Activated CD8-positive, alpha-beta memory T cell treated with anti-CD3 and anti-CD28 coated beads, Interleukin-2, amount 50 U/mL, for 4 hours (primary cell): Measurements from ENCODE around the gene ART1.
"Not testable (repeated sequence)": the region's sequence is repeated elsewhere in the genome, so short reads cannot be mapped to it uniquely, and the experiment has no call there.

Experiments used
- DNase-seq: peaks from one replicate; pipeline ENCODE4 v3.0.0-alpha.2; 2020

The ART1 gene, protein sequence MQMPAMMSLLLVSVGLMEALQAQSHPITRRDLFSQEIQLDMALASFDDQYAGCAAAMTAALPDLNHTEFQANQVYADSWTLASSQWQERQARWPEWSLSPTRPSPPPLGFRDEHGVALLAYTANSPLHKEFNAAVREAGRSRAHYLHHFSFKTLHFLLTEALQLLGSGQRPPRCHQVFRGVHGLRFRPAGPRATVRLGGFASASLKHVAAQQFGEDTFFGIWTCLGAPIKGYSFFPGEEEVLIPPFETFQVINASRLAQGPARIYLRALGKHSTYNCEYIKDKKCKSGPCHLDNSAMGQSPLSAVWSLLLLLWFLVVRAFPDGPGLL

DNA sequence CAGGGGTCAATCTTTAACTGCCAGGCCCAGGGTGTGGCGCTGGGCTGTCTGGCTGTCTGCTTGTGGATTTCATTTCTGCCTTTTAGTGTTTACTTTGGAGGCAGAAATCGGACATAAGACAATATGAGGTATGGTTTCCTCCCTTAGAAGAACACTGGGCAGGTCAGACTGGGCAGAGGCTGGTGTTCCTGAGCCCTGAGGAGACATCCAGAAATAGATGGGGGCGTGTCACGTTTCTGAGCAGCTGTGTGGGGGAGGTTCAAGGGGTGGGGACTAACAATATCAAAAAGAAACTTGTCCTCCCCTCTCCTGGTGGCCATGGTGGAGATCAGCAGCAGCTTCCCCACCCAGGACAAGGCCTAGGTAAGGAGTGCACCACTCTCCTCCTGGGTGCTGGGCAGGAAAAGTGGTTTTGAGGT lies at the start of gene ART1:
Gene ART1 (plus strand): TSS at position 312 of the 419 bp plus-strand sequence. CDS start 14,086 bp downstream, outside the sequence.
- no peak for DNase-seq

DNA sequence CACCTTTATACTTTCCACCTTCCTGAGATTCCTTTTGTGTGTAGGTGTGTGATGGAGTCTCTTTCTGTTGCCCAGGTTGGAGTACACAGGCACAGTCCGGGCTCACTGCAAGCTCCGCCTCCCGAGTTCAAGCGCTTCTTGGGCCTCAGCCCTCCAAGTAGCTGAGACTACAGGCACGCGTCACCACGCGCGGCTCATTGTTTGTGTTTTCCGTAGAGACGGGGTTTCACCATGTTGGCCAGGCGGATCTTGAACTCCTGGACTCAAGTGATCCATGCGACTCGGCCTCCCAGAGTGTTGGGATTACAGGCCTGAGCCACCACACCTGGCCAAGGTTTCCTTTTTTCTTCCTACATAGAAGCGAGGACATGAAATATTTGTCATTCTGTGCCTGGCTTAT lies 47.2 kb upstream of the ART1 start:
- DNase-seq: not testable (repeated sequence)

DNA sequence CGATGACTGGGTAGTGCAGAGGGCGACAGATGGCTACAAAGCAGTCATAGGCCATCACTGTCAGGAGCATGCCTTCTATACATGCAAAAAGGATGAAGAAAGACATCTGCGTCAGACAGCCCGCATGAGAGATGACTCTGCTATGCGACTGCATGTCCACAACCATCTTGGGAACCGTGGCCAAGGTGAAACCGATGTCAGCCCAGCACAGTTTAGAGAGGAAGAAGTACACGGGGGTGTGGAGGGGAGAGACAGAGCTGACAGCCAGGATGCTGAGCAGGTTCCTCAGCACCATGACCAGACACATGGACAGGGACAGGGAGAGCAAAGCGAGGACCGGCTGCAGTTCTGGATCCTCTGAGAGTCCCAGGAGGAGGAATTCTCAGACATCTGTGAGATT lies 44.7 kb upstream of the ART1 start:
- not testable (repeated sequence) for DNase-seq

DNA sequence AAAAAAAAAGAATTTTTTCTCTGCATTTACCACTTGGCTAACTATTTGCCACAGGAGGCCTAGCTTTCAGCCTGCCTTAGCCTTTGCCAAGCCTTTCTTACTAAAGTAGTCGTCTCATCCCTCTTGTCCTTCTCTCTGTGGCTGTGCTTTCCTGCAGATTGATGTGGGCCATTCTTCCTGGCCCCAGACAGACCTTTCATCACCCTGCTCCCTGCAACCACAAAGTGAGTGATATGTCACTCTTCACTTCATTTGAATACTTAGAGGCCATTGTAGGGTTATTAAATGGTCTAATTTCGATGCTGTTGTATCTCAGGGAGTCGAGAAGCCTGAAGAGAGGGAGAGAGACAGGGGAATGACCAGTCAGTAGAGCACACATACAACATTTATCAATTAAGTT lies 40.8 kb upstream of the ART1 start:
- DNase-seq: no peak

DNA sequence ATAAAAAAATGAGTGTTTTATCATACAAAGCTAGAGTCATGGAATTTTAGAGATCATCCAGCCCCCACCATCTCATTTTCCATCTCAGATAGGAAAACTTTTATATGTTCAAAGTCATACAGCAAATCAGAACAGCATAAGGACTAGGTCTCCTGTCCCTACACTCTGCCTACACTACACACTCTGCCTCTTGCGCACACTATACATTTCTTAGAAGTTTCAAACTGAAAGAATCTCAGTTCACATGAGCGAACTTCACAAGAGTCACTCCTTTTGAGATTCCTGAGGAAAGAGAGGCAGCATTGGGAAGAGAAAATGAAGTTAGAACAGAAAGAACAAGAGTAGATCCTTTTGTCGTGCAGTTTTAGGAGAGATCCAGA lies 39.7 kb upstream of the ART1 start:
- DNase-seq: no peak

DNA sequence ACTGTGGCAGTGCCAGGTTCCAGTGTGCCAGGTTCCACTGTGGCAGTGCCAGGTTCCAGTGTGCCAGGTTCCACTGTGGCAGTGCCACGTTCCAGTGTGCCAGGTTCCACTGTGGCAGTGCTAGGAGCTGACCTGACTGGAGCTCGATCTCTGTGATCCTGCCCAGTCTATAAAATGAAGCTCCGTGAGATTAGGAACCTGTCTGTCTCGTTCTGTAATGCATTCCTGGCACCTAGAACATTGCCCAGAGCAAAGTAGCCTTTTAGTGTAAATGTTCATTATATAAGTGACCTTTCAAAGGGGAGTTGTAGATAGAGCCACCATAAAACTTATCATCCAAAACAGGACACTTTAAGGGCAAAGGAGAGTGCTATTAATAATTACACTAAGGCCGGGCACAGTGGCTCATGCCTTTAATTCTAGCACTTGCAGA lies 39.1 kb upstream of the ART1 start:
- DNase-seq: no peak

DNA sequence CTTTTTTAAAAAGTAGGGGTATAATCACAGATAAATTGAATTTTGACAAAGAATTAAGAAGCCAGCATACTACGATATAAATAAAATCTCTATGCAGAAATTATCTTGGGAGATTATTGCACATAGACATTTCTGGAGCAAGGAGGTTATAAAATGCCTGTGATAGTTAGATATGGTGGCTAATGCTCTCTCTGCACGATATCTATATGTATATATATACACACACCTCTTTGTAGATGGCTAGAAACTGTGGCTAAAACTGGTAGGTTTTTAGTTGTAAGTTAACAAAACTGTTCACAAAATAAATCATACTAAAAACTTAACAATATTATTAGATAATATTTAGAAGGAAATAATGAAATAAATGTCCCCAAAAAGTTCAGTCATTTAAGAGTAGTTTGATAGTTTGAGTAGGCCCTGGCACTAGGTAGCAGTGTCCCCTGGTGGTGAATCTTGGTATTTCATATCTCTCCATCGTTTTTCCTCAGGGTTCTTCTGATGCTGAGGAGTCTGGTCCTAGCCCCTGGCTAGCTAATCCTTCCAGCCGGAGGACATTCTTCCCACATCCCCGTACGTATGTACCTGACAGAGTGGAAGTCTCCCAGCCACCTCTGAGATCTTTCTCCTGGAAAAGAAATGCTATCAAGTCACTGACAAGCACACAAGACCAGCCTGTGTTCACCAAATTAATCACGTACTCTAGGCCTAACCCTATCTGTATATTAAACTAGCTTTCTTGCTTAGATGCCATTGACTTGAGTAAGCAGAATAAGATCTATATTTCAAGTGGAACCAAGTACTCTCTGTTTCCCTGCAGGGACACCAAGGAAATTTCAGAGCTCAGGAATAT lies 35.3 kb upstream of the ART1 start:
- no peak for DNase-seq

DNA sequence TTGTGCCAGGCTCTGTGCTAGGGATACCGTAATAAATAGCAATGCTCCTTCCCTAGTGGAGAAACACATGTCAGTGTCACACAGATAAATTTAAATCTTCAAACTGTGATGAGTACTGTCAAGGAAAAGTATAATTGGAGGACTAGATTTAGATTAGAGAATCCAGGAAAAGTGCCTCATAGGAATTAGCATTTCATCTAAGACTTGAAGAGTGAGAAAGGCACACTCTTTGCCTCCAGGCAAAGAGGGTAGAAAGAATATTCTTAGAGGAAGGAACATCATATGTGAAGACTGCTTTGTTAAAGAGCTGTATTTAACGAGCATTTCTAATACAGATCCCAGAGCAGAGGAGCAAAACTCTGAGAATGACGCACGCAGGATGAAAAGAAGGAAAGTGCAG lies 34.1 kb upstream of the ART1 start:
- no peak for DNase-seq

DNA sequence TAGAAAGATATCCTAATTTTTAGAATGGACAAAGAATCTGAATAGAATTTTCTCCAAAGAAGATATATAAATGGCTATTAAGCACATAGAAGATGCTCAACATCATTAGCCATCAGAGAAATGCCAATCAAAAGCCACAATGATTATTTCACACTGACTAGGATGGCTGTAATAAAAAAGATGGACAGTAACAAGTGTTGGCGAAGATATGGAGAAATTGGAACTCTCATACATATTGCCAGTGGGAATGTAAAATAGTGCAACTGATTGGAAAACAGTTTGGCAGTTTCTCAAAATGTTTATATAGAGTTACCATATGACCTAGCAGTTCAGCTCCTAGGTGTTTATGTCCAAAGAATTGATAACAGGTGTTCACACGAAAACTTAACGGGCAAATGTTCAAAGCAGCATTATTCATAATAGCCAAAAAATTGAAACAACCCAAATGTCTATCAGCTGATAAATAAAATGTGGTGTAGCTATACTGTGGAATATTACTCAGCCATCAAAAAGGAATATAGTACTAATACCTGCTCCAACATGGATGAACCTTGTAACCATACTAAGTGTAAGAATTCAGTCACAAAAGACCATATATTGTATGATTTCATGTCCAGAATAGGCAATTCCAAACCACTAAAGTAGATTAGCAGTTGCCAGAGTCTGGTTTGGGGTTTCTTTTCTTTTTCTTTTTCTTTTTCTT lies 32.8 kb upstream of the ART1 start:
- no peak for DNase-seq

DNA sequence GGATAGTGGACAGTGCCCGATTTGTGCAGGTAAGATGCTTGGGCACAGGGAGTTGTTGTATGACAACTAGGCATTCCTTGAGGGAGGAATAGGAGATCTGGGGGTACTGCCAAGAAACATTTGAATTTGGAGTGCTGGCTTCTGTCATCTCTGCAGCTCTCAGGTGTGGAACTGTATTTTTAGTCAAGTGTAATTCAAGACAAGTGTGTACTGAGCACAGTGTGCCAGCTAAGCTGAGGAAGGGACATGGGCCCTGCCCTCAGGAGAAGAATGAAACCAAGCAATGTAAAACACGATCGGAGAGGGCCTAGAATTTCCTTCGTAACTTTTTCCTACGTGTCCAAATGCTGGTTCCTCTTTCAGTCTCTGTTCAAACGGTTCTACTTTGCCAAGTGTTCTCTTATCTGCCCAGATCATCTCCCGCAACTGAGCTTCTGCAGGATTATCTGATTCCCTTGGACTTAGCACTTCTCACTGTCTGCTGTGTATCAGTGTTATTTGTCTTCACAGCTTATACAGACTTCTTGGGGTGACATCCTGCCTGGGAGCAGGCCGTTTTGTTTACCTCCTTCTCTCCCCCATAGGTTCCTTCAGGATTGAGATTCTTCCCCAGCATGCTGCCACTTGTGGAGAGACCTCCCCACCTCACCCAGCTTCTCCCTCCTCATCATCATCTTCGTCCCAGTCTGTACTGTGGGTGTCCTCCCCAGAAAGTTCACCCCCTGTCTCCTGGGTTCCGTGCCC lies 30.8 kb upstream of the ART1 start:
- no peak for DNase-seq

DNA sequence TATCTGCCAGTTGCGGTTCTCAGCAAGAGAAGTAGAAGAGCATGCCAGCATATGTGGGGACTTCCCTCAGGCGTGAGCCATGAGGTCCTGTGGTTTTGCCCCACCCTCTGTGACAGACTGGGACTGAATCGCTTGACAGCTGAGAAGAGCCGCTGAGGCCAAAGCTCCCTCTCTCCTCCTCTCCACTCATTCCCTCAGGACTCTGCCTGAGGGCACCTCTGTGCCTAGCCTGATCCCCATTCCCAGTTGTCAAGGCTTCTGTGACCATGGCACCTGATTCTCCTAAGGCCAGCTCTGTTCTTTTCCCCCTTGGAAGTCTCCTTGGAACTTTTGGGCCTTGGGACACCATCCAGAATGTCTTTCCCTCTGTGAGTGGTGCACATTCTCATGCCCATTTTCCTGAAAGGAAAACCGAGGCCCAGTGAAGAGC lies 30.2 kb upstream of the ART1 start:
- DNase-seq: peak; percentile 24

DNA sequence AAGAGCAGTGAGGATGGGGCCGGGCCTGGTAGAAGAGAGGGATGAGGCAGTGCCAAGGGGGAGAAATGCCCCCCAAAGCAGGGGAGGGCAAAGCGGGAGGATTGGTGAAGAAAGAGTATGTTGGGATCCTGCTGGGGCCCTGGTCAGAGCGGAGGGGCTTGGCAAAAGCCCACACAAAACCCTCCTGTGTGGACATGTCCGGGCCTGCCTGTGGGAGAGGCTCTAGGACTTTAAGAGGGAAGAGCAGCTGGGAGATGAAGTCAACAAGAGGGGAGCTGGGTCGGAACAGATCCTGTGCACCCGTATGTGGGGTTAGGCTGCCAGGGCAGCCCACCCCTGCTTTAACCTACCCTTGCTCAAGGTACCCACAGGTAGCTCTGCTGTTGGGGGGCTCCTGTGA lies 28.9 kb upstream of the ART1 start:
- no peak for DNase-seq

DNA sequence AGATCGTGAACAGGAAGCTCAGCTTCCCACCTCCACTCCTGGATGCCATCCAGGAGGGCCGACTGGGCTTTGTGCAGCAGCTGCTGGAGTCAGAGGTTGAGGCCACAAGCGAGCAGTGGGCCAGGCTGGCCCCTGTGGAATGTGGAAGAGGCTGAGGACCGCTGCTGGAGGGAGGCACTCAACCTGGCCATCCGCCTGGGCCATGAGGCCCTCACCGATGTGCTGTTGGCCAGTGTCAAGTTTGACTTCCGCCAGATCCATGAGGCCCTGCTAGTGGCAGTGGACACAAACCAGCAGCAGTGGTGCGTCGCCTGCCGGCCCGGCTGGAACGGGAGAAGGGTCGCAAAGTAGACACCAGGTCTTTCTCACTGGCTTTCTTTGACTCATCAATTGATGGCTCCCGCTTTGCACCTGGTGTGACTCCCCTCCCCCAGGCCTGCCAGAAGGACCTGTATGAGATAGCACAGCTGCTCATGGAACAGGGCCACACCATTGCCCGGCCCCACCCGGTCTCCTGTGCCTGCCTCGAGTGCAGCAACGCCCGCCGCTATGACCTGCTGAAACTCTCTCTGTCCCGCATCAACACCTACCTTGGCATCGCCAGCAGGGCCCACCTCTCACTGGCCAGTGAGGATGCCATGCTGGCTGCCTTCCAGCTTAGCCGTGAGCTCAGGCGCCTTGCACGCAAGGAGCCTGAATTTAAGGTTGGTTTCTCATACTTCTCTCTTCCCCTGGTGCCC lies 28.0 kb upstream of the ART1 start:
- DNase-seq: no peak

DNA sequence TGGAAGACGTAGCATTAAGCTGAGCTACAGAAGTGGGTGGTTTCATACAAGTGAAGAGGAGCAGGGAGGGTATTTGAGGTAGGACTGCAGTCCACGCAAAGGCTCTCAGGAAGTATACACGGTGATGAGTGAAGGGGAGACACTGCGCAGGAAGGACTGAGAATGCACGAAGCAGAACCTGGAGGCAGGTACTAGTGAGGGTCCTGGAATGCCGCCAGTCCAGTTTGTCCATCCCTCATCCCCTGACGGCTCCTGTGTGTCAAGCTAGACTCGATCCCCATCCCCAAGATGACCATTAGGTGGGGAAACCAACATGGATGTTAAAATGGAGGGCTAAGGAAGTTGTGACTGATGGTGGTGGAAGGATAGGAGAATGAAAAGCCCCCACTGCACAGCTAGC lies 26.9 kb upstream of the ART1 start:
- no peak for DNase-seq

DNA sequence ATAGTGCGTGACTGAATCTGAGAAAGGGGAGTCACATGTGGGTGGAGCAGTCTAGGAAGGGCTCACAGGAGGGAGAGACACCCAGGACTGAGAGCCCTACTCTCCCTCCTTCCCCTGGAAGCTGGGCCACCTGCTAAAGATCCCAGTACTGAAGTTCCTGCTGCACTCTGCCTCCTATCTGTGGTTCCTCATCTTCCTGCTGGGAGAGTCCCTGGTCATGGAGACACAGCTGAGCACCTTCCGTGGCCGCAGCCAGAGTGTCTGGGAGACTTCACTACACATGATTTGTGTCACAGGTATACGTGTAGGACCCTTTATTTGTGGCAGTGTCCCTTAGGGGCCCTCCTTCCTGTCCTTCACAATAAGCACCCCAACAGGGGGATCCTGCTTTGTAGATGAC lies 22.4 kb upstream of the ART1 start:
- no peak for DNase-seq

DNA sequence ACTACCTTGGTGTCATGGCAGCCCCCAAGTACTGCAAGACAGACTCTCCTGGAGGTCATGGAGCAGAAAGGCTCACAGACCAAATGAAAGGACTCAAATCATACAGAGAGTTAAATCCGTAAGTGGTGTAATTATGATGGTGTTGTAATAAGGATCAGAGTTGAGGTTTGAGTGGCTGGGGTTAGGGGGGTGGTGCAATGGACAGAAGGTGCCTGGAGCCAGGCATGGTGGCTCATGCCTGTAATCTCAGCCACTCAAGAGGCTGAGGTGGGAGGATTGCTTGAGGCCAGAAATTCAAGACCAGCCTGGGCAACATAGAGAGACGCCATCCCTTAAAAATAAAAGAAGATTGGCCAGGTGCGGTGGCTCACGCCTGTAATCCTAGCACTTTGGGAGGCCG lies 21.8 kb upstream of the ART1 start:
- DNase-seq: no peak

DNA sequence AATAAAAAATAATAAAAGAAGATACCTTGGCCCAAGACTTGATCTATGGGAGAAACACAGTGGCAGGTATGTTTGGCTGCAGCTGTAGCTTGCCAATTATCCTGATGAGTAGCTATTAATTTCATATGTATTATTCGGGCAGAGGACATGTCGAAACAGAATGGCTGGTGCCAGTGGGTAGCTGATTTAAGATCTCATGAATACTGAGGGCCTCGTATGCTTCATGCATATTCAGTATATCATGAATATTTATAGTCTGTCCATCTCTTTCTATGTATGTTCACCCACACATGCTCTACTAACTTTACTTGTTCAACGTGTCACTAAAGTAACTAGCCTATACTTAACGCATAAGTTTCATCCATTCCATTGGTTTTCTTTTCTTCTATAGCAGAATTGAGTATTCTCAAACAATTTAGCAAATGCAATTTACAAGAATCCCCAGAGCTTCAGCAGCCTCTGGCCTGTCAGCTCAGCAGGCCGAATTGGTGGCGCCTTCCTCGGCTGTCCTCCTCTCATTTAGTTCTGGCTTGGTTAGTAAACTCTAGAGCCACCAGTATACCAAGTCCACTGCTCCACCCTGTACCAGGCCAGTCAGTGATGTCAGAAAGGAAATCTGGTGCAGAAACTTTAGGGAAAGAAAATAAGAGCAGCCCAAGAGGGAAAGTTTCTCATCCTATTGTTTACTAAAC lies 21.0 kb upstream of the ART1 start:
- no peak for DNase-seq

DNA sequence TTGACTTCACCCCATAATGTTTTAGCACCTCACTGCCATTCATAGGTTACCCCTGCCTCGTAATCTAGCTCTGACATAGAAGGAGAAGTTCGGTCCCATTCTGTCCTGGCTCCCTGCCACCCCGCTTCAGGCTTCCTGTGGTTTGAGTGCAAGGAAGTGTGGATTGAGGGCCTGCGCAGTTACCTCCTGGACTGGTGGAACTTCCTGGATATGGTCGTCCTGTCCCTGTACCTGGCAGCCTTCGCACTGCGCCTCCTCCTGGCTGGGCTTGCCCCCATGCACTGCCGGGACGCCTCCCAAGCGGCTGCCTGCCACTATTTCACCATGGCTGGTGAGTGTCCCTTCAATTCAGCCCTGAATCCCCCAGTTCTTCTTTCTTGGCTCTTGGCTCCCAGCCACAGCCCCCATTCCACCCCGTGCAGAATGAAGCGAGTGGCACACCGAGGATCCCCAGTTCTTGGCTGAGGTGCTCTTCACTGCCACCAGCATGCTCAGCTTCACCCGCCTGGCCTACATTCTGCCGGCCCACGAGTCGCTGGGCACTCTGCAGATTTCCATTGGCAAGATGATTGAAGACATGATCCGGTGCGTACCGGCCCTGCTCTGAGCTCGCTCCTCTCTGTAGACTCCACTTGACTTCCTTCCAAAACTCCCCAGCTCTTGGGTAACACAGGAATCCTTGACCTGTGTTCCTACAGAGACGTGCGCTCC lies 18.5 kb upstream of the ART1 start:
- DNase-seq: no peak

DNA sequence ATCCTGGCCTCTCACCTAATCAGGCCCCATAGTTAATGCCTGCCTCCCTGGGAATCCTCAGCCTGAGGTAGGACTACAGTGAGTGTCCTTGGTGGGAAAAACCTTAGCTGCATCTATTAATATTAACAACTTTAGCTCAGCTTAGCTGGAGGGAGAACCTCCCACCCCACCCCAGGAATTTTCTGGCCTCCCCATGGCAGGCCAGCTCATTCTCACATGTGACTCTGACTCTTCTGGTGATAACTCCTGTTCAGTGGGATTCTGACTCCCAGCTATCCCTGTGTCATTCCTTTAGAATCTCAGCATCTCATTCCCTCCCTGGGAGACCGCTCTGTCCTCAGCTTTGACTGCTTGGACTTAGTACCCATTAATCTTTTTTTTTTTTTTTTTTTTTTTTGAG lies 17.6 kb upstream of the ART1 start:
- no peak for DNase-seq

DNA sequence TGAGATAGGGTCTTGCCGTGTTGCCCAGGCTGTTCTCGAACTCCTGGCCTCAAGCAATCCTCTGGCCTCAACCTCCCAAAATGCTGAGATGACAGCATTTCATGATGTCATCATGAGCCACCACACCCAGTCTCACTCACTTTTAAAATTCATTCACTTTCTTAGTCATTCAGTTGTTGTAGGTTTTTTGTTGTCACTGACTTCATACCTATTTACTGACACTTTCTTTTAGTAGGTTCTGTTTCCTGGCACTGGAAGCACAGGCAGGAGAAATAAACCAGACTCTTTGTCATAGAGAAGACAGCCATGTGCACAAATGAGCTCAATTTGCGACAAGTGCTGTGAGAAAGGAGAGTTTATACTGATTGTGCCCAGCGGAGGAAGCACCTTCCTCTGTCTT lies 13.6 kb upstream of the ART1 start:
- DNase-seq: no peak
